Fibroblast of mammary gland (primary cell): ENCODE results near the gene DMRTB1.

Source experiments
- DNase-seq: peaks from one replicate; pipeline ENCODE4 v3.0.0-alpha.2; 2010; ENCODE audit warnings: low read depth
- H3K4me3 ChIP-seq: 2 replicates; pipeline ENCODE4 v1.5.1; 2011; ENCODE audit warnings: low read depth, mild to moderate bottlenecking, low read length, moderate library complexity; ENCODE audit not compliant: control insufficient read depth
- CTCF ChIP-seq: conservative IDR thresholded peaks from 2 replicates; pipeline ENCODE4 v1.5.1; 2011; ENCODE audit warnings: low read depth, low read length, inconsistent platforms; ENCODE audit not compliant: control insufficient read depth, insufficient read depth

The DMRTB1 gene

DNA sequence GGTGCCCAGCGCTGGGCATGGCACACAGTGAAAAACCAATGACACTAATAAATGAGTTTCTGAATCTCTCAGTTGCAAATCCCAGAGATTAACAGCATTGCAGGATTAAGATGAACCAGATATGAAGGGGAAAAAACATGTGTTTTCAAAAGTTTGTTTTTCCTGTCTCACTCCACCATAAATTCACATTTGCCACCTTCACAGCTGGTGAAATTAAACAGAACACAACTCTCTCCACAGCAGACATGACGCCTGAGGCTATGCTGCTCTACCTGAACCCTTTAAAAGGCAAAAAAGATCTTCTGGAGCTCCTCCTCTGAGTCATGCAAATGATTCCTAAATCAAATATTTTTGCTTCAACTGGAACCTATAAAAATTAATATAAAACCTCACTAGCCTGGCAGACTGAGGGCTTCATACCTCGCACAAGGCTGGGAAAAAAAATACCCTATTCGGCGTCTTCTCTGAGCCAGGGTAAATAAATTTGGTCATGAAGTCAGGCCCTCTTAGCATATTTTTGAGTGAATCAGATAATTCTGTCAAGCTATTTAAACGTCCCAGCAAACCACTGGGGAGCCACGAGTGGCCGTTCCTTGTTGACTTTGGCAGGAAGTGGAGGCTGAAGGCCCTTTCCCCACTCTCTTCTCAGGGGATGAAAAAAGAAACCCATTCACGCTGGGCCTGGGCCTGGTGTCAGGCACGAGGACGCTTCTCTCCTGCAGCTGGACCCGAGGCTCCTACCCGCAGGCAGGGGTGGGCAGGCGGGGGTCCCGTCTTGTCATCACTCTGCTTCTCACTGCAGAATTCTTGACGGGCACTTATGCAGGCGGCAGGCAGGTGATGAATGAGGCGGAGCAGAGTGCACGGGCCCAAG is 53.0 kb downstream of the DMRTB1 start:
- no peak for TF ChIP-seq CTCF
- H3K4me3 ChIP-seq = no peak overlapping the region
- DNase-seq = peak; percentile 26

- DNase-seq = peak; percentile 19
- no peak overlapping the region for H3K4me3 ChIP-seq
- TF ChIP-seq CTCF = no peak
These were observed 53.9 kb downstream of the DMRTB1 start for GRCh38 chr1:53512807-53513755.

- H3K4me3 ChIP-seq = no peak overlapping the region
- TF ChIP-seq CTCF = no peak
- DNase-seq = no peak
These were observed 54.6 kb downstream of the DMRTB1 start for GRCh38 chr1:53513846-53514245.

- no peak for DNase-seq
- TF ChIP-seq CTCF = no peak
- H3K4me3 ChIP-seq = no peak overlapping the region
These were observed 55.2 kb downstream of the DMRTB1 start for GRCh38 chr1:53514436-53514835.

DNA sequence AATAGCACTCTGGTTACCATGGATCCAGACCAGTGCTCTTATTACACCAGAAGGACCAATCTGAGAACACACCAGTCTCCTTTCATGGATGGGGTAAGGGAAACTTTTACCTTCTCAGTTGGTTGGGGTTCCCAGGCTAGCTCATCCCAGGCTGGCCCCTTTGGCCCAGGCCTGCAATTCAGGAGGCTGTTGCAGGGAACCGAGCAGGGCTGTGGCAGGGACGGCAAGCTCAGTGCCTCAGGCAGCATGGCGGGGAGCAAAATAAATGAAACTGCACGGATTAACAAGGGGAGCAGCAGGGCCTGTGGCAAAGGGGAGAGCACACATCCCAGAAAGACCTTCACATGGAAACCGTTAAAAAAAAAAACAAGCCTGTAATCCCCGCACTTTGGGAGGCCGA is 57.0 kb downstream of the DMRTB1 start:
- DNase-seq = no peak
- TF ChIP-seq CTCF = no peak
- H3K4me3 ChIP-seq = no peak overlapping the region
